Heart right ventricle (tissue), 16 donors: ENCODE results near the gene NPM3. TPM values are rescaled to one million over a fixed set of nuclear protein-coding genes. Genes with fewer than 3 reads are reported as not detected.

Experiments
- ATAC-seq, 8 donors: fragments of 200-7000 bp; cut with Tn5 transposase; one replicate each; pipeline ENCODE4 v1.9.1; 2020; ENCODE audit warnings: mild to moderate bottlenecking in 8 of 8, moderate library complexity in 8 of 8, moderate number of reproducible peaks in 1 of 8
- DNase-seq, 2 donors: peaks; one replicate each; pipeline ENCODE4 v3.0.0-alpha.2; 2020
- H3K27ac ChIP-seq, 10 donors: fragments of 200-600 bp; sonication (generic) in 2 of 10; one replicate each; pipeline versions ENCODE4 v1.5.0 to v1.8.0; 2020 to 2022; ENCODE audit warnings: mild to moderate bottlenecking in 3 of 10
- H3K27me3 ChIP-seq, 7 donors: fragments of 200-600 bp; one replicate each; pipeline ENCODE4 v1.8.0; 2021 to 2022; ENCODE audit warnings: mild to moderate bottlenecking in 2 of 7
- H3K36me3 ChIP-seq, 9 donors: fragments of 200-600 bp; sonication (generic) in 1 of 9; one replicate each; pipeline versions ENCODE4 v1.5.0 to v1.8.0; 2020 to 2022; ENCODE audit warnings: mild to moderate bottlenecking in 2 of 9
- H3K4me1 ChIP-seq, 9 donors: fragments of 200-600 bp; sonication (generic) in 1 of 9; one replicate each; pipeline versions ENCODE4 v1.5.0 to v1.8.0; 2020 to 2022; ENCODE audit warnings: mild to moderate bottlenecking in 4 of 9
- H3K4me3 ChIP-seq, 10 donors: fragments of 200-600 bp; sonication (generic) in 2 of 10; one replicate each; pipeline versions ENCODE4 v1.5.0 to v1.8.0; 2020 to 2022; ENCODE audit warnings: mild to moderate bottlenecking in 7 of 10, moderate library complexity in 2 of 10
- H3K9me3 ChIP-seq, 11 donors: fragments of 200-600 bp in 10 of 11; sonication (generic) in 2 of 11; one replicate each; pipeline versions ENCODE4 v1.5.0 to v1.8.0; 2013 to 2022; ENCODE audit warnings: mild to moderate bottlenecking in 2 of 11, control low read depth in 1 of 11, moderate library complexity in 1 of 11
- CTCF ChIP-seq, 9 donors: fragments of 200-600 bp; sonication (generic) in 2 of 9; IDR thresholded peaks; one replicate each; pipeline versions ENCODE4 v1.5.0 to v1.8.0; 2021 to 2022; ENCODE audit warnings: antibody characterized with exemption in 9 of 9, mild to moderate bottlenecking in 5 of 9, moderate library complexity in 1 of 9
- WGBS, 2 donors: extraction: QIAGEN DNeasy Blood & Tissue Kit; methylation state at CpG; one replicate each; pipeline ENCODE4 v1.1.7; 2013; ENCODE audit warnings: inconsistent platforms in 1 of 2; 5-methylcytosine and 5-hydroxymethylcytosine counted together
- intact Hi-C, 10 donors: fragments of 100-400 bp; cut with DNase I; formaldehyde crosslinking; loops; one replicate each; pipeline versions ENCODE4 v1.11.1 to v1.14.2; 2022
- polyA plus RNA-seq, 2 donors: library from polyadenylated mRNA; stranded (reverse); fragments of 200-250 nt; gene quantifications; one replicate each; pipeline ENCODE4 v1.2.3, GENCODE V29; 2013
- total RNA-seq, 10 donors: library from RNA; stranded (reverse); fragmentation: NEBNext Ultra II Directional in 3 of 10; extraction: Animal tissue kit (Norgen Biotek cat#: 25700) in 3 of 10; gene quantifications; one replicate each; pipeline versions ENCODE4 v1.2.1 to v1.2.4, GENCODE V29; 2021 to 2023
- donor health status: Arrhythmogenic right ventricular cardiomyopathy.
- donor health status: ischemic (EF 13 %, LVEDD 7.1; RV severe dilation, severe dysfunction).
- donor health status: healthy with polysubstance abuse.
- donor health status: DM: no; HTN: yes; CAD: no.
- donor health status: DM: no; HTN: no; CAD: no.
- donor health status: ischemic (EF 25% LVEDD 6.9; RV normal size, moderate dysfunction).
- donor health status: ischemic (EF 25% LVEDD 5.7; RV mildly dilated, moderate dysfunction).
- donor health status: healthy.
- donor health status: DM: yes; HTN: yes; CAD: no.
- donor health status: Ischemic cardiomyopathy.
- donor health status: ischemic (EF 35%, LVEDD 5.7; RV mildly dilated, moderate dysfunction).
- donor health status: nonischemic (EF 11% LVEDD 7.7; RV severe dilation, severe dysfunction).
- donor health status: DM: yes; HTN: yes; CAD: no.
- donor health status: PGD.
- donor health status: ischemic (EF 29% LVEDD 5.4; RV normal size, mild dysfunction).
- donor health status: nonischemic (EF 23%, LVEDD 6.1; RV moderate dilation, normal function).

The NPM3 gene
- total and polyA plus RNA-seq, 12 donors: 4.9 to 23.3 (median 7.0) TPM

- TF ChIP-seq CTCF (IDR thresholded peaks at IDR 0.05): no peak
- no peaks in the 10 kb centered on the region for H3K9me3 ChIP-seq
- intact Hi-C loops: loop anchor here in 3 of 10 donors (10.0 kb wide), 3 partner anchors 86 to 556 kb away; no protein-coding TSS in a partner anchor
- WGBS, 2 donors: 76 to 80% methylated on average over 41 of the region's 41 CpGs
- no peak for ATAC-seq
- H3K27ac ChIP-seq: no peak overlapping the region
- no peak overlapping the region for H3K4me3 ChIP-seq
- no peak for DNase-seq
- H3K4me1 ChIP-seq: peaks cover 0 to 13% (median 7%) of the 10 kb centered on the region in 9 donors
- H3K36me3 ChIP-seq: no peaks in the 10 kb centered on the region
- H3K27me3 ChIP-seq: peaks cover 13 to 90% (median 61%) of the 10 kb centered on the region in 7 donors
Observed at GRCh38 chr10:101770331-101771215, 12.7 kb downstream of the NPM3 start.

- no peak overlapping the region for H3K27ac ChIP-seq
- no peak for ATAC-seq
- peaks cover 3 to 86% (median 52%) of the 10 kb centered on the region in 7 donors for H3K27me3 ChIP-seq
- H3K4me3 ChIP-seq: no peak overlapping the region
- intact Hi-C loops: loop anchor here in 3 of 10 donors (10.0 kb wide), 3 partner anchors 85 to 555 kb away; no protein-coding TSS in a partner anchor
- no peak for DNase-seq
- 83 to 90% methylated on average over 5 of the region's 5 CpGs for WGBS, 2 donors
- no peak for TF ChIP-seq CTCF (IDR thresholded peaks at IDR 0.05)
- H3K4me1 ChIP-seq: peaks cover 0 to 4% (median 0%) of the 10 kb centered on the region in 9 donors
- no peaks in the 10 kb centered on the region for H3K9me3 ChIP-seq
- H3K36me3 ChIP-seq: no peaks in the 10 kb centered on the region
Observed at GRCh38 chr10:101769541-101770180, 13.6 kb downstream of the NPM3 start.

- Histone ChIP-seq H3K27me3 (peaks cover 0 to 81% (median 43%) of the 10 kb centered on the region in 7 donors), H3K27ac (no peak overlapping the region), H3K4me1 (no peaks in the 10 kb centered on the region), H3K4me3 (no peak overlapping the region), H3K9me3 (no peaks in the 10 kb centered on the region), H3K36me3 (no peaks in the 10 kb centered on the region)
- ATAC-seq: no peak
- no peak for DNase-seq
- intact Hi-C loops: no loop called here
- no peak for TF ChIP-seq CTCF (IDR thresholded peaks at IDR 0.05)
- 82 to 84% methylated on average over 8 of the region's 8 CpGs for WGBS, 2 donors
Observed at GRCh38 chr10:101768791-101769170, 14.5 kb downstream of the NPM3 start.

- TF ChIP-seq CTCF (IDR thresholded peaks at IDR 0.05): no peak
- no peak overlapping the region for H3K4me3 ChIP-seq
Observed at GRCh38 chr10:101767966-101768790, 15.1 kb downstream of the NPM3 start.

More at GRCh38 chr10:101767966-101768790, 15.1 kb downstream of the NPM3 start:
- intact Hi-C loops: no loop called here
- Histone ChIP-seq H3K9me3 (no peaks in the 10 kb centered on the region), H3K27ac (no peak overlapping the region), H3K4me1 (no peaks in the 10 kb centered on the region), H3K27me3 (peaks cover 0 to 76% (median 38%) of the 10 kb centered on the region in 7 donors), H3K36me3 (no peaks in the 10 kb centered on the region)
- DNase-seq (no peak), ATAC-seq (no peak)
- 65 to 66% methylated on average over 14 of the region's 14 CpGs for WGBS, 2 donors
